Hematopoietic multipotent progenitor cell treated with erythropoietin and hydrocortisone succinate and interleukin-3 and kit ligand, for 6 days (in vitro differentiated cells): ENCODE data around the gene TMOD1.

Experiments
- DNase-seq: peaks from one replicate; pipeline ENCODE4 v3.0.0-alpha.2; 2015

The TMOD1 gene

DNA sequence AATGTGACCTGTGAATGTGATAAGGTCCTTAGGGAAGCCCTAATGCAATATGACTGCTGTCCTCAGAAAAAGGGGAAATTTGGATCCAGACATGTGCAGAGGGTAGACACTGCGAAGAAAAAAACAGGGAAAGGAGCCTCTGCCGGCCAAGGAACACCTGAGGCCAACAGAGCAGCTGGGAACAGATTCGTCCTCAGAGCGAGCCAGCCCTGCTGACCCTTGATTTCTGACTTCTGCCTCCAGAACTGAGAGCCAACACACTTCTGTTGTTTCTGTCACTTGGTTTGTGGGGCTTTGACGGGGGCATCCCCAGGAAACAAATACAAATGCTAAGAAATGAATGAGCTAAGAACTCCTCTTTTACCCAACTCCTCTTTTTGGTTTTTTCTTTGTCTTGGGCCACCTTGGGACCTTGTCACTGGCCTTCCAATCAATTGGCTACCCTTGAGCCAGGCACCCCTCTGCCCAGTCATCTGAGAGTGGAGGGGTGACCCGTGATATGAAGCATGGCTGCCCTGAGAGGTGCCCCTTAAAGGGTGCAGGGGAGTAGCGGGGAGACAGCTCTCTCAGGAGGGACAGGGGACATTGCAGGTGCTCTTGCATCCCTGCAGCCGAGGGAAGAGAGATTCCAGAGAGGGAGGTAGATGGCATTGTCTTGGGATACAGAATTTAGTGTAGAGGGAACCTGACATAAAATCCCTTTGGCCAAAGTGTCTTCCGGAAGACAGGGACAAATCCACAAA lies 16.9 kb downstream of the TMOD1 start:
- DNase-seq, result no peak

DNA sequence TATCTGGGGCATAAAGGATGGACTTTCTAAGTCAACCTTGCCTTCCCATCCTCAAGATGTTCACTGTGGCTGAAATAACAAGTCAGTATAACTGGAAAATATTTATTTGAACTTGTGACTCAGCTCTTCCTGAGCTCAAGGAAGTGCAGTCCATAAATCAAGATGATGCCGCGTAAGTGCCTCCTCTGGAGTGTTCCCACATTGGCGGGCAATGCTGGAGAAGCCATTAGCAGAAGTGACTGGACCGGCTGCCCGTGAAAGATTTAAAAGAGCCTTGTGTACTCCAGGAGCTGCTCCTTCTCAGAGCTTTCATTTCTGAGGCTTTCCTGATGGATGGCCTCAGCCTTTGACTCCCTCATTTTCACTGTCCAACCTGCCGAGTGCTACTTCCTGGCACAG lies 17.4 kb downstream of the TMOD1 start:
- peak; percentile 27 for DNase-seq

DNA sequence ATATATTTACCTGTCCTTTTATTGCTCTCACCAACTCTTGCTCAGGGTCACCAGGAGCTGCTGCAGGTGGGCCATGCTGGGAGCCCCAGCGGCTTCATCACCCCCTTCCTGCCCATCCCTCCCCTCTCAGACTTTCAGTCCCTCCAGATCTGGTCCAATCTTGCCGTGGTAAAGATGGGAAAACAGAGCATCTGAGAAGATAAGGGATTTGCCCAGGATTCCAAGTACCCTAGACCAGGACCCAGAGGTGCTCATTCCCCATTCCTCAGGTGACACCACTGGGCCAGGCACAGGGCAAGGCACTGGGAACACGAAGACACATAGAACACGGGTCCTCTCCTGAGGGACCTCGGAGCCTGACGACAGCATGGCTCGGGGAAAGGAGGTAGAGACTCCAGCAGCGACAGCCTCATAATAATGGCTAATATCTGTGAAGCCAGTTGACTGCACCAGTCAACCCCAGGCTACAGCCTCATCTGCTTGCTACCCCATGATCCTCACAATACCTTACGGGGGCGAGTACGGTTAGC lies 18.0 kb downstream of the TMOD1 start:
- no peak for DNase-seq

DNA sequence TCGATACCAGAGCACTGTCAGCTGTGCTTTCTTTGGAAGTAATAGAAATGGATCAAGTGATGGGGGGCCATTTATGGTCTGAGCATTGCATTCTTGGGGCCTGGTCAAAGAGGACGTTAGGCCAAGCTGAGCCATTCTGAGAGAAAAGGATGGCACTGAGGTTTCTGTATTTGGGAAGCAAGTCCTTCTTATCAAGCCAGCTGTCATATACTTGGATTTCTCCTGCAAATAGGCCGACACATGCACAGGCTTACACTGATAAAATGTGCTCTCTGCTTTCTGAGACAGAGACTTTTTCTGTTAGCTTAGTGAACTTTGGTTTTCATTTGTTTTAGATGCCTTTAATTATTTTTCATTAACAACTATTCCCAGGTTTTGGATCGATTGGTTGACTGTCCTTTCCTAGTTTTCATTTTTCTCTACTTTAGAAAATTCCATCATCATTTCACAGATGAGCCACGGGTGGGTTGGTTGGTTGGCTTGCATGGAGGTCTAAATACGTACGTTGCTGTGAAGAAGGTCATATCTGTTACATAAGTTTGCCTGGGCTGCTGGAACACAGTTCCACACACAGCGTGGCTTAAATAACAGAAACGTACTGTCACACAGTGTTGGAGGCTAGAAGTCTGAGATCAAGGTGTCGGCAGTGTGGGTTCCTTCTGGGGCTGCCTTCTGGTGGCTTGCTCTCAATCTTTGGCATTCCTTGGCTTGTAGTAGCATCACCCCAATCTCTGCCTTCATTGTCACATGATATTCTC lies 20.3 kb downstream of the TMOD1 start:
- DNase-seq, result no peak

DNA sequence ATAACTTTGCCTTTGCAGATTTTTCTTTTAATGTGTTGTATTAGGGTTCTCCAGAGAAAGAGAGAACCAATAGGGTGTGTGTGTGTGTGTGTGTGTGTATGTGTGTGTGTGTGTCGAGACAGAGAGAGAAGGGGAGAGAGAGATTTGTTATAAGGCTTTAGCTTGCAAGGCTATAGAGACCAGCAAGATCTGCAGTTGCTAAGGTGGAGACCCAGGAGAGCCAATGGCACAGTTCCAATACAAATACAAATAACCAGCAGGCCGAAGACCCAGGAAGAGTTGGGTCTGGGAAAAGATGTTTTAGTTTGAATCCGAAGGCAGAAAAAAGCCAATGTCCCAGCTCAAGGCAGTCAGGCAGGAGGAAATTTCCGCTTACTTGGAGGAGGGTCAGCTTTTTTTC lies 23.0 kb downstream of the TMOD1 start:
- DNase-seq, result no peak

DNA sequence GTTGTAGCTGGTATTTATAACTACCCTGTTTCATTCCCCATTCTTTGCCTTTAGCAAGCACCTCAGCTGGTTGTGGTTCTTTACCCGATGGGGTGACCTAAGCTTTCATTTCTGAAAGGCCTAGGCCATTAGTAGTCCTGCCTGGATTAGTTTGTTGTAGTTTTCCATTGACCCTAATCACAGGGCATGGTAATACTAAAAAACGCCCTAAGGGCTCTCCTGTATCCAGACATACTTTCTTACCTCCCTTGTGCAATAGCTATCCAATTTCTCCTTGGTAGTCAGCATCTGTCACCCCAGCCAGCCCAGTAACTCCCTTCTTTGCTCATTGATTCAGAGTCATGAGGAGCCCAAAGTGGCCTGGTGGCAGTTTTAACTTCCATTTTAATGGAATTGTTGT lies 24.0 kb downstream of the TMOD1 start:
- DNase-seq, result no peak

DNA sequence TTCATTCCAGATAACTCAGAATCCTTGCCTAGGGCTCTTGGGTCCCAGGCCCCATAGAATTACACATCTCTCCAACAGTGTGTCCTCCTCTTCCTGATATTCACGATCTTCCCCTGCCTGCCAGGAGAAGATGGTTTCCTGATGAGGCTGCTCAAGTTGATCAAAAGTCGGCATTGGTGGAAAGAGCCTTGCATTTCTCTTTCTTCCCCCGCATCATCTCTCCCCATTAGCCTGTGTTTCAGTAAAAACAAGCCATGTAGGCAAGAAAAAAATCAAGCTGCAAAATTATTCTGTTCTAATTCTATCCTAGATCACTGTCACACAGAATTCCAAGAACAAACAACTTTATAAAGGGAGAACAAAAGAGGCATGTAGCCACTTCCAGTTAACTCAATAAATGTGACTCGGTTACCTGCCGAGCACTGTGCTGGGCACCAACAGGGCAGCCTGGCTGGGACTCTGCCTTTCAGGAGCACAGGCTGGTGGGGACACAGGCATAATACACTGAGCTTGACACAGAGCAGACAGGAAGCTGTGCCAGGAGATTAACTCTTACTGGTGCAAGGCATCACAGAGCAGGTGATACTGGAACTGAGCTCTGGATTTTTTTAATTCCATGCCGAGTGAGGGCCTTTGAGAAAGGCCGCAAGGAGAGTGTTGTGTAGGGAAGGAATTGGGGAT lies 25.6 kb downstream of the TMOD1 start:
- DNase-seq, result no peak

DNA sequence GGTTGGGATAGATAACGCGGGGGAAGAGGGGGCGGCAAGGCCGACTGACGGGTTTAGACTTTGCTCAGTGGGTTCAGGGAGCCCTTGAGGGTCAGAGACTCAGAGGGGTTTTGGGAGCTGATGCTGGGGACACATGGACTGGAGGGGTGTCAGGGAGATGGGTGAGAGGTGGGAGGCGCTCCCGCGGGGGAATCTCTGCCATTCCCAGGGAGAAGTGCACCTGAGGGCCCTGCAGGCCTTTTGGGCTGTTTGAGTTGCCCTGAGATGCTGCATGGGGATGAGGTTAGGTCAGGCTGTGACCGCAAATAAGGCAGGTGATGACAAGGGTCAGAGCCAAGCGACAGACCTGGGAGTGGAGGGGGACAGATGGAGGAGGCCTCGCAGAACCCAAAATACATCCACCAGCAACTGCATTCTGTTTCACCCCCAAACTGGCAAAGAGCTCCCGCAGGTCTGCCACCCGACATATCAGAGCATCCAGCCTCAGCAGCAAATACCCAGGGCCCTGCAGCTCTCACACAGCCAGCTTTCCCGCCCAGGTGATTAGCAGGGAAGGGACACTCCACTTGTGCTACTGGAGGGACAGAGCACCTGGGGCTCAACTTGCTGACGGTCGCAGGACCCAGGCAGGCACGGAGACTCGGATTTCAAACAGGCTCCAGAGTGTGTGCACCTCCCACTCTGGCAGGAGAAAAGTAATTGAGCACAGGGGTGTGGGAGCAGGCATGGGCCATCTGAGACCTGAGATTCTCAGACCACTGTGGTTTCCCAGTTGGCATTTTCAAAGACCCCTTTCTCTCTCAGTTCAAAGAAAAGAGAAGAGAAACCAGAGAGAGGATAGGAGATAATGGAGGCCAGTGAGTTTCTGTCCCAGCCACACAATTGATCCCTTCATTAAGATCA lies 26.4 kb downstream of the TMOD1 start:
- DNase-seq, result no peak

DNA sequence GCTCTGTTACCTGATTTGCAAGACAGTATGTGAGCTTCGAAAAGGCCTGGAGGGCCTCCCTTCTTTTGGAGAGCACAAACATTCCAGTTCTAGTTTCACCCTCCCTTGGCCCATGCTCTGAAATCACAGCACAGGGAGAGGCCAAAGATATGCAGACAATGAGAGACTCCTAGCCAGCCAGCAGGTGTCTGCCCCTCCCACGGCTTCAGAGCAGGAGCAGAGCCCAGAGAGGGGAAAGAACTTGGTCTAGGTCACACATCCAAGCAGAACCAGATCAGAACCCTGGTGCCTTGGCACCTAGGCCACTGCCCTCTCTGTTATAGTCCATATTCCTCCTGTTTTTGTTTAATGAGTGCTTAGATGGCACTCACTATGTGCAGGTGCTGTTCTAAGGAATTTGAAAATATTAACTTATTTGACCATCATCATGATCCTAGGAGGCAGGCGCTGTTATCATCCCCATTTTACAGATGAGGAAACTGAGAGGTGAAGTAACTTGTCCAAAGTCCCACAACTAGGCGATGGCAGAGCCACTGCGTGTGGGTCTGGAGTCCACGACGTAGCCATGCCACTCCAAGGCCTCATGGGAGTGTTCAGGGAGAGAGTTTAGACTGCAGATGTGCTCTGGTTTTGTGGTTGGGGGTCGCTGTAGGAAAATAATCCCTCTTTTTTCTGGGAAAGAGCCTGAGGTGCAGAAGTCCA lies 27.2 kb downstream of the TMOD1 start:
- DNase-seq, result no peak

DNA sequence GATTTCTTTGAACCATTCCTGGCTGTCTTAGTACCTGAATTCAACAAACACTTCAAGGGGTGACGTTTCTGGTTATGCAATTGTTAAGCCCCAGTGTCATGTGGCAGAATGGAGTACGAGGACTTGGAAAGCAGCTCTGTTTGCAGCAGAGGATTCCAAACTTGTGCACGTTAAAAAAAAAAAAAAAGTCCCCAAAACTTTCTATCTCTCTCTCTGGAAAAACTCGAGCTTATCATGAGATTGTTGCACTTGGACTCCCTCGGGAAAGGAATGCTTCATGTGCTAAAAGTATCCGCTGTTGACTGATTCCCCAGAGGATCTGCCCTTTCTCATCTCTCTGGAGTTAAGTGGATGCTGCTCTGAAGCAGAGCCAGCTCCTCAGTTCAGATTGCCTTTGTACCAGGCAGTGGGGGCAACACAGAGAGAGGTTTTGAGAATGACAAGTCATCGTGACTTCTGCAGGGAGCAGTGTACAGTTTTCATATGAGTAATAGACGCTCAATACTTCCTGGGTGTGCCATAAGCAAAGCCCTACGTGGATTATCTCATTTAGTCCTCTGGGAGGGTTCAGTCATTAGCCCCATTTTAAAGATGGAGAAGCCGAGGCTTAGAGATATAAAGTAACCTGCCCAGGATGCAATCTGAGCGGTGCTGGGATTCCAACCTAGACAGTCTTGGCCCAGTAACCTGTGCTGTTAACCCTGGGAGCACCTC lies 28.1 kb downstream of the TMOD1 start:
- no peak for DNase-seq

DNA sequence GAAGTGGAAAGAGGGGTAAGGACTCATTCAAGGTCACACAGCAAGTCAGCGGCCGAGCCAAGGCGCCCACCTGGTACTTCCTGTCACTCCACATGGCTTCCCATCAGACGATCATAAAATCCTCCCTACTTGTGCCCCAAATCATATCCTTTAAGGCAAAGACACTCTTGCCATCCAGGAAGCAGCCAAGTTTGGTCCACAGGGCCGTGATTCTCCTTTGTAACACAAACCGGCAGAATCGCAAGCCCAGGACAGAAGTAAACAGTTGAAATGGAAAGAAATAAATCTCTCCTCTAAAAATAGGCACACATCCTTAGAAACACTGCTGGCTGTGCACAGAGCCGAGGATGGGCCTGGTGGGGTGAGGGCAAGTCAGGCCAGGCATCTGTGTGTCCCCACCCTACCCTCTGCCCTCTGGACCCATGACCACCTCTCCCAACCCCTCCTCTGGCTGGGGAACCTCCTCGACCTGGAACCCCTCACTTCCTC lies 30.5 kb downstream of the TMOD1 start:
- no peak for DNase-seq

DNA sequence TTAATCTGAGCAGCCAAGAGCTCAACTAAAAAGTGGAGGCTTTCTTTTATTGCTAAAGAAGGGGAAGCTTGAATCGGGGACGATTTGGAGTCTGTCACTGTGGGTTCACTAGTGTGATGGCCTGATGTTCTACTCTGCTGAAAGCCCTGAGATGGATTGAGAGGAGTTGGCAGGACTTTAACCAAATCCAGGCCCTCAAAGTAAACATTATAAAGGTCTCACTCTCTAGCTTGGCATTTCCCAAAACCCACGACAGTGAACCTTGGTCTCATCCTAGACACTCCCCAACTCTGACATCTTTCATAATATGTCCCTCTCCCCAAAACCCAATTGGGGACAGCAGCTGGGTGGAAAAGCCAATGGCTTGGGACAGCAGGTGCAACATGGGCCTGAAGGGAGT lies 32.7 kb downstream of the TMOD1 start:
- no peak for DNase-seq

DNA sequence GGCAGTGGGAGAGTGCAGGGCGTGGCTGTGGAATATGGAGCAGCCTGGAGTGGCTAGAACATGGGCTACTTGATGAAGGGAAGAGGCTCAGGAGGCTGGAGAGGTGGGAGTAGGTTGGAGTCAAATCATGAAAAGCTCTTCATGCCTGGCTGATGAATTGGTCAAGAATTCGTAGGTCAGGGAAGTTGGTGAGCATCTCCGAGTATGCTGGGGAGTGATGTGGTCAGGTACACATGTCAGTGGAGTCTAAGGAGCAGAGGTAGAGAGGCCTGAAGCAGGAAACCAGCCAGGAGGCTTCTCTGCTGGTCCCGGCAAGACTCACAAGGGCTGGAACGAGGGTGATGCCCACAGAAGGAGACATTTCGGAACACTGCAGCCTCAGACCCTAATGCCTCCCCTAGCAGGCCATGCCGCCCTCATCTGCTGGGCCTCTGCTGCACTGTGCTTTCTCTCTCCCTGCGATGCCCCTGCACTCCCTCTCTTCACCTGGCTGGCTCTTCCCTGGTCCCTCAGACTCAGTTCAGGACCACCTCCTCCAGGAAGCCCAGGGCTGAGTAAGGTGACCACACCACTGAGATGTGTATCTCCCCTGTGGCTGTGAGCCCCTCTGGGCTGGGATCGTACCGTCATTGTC lies 33.6 kb downstream of the TMOD1 start:
- DNase-seq, result no peak

DNA sequence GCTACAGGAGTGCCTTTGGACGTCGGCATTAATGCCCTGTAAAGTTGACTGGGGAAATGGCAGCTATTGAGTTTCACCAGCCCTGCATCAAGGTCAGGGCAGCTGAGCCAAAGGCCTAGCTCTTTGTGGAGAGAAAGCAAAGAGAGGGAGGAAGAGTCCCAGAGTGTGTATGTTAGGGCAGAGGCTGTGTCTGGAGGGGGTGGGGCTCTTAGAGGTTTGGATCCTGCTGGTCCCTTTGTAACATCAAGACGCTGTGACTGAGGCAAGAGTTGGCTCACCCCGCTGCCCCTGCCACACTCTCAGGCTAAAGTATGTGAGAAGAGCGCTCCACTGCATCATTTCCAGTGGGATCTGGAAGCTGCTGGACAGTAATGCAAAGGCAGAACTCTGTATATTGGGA lies 34.3 kb downstream of the TMOD1 start:
- no peak for DNase-seq

DNA sequence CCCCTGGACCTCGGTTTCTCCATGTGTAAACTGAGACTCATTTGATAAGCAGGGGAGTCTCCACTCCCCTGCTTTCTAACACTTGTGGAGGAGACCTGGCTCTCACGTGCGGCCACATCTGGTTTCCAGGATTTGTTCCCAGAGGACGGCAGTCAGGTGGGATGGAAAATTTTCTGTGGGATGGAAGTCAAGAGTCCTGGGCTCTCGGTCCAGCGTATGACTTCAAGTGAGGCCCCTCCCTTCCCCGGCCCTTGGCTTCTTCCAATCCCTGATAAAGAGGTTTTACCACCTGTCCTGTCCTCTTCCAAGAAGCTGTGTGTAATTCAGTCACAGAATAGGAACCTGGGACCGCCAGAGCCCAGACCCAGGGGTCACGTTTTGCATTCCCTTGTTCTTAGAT lies 35.0 kb downstream of the TMOD1 start:
- no peak for DNase-seq

DNA sequence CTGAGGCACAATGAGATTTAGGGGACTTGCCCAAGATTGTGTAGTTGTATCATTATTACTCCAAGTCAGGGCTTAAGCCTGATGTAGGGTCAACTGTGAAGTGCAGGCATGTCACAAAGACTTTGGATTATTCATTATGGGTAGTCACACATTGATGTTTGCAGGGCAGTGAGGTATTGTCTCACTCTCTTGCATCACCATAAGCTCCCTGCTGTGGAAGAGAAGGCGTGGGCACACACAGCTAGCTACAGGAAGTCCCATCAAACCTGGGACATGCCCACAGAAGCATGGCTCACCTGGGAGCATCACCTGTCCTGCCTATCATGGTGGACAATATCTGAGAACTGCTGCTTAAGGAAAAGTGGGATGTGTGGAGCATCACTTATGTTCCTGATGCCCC lies 42.1 kb downstream of the TMOD1 start:
- DNase-seq, result no peak

DNA sequence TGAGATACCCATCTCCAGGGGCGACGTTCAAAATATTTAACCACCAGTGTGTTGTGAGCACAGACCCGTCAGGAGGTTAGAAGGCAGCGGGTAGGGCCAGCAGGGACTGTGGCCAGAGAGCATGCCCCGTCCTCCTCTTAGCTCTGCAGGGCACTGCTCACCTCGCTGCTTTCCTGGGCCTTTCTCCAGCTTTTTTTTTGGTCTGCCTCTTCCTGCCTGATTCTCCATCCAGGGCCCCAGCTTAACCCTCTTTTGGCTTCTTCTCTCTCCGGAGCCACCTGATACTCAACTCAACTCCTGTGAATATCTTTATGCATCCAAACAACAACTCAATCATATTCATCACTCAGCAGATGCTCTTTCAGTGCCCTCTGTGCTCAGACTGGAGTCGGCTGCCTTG lies 44.0 kb downstream of the TMOD1 start:
- no peak for DNase-seq

DNA sequence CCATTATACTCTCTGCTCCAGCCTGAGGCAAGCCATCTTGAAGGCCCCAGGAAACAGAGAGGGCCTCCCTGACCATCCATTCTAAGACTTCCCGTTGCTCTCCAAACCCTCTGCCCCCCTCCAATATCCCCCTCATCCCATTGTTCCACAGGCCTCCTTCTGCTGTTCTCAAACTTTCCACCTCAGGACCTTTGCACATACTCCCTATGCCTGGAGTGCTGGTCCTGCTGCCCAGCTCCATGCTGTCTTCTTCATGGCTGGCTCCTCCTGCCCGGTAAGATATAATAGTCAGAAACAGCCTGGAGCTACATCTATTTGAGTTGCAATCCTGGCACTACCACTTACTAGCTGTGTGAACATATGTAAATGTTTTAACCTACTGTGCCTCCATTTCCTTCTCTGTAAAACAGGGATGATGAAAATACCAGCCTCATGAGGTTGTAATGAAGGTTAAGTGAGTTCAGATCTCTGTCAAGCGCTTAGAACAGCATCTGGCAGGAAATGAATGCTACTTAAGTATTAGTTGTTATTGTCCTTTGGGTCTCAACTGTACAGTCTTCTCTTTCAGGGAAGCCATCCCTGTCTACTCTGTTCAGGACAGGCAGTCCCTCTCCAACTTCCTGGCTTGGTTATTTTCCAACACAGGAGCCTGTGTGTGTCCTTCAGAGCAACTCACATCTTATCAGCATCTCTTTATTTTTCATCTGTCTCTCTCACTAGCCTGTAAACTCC lies 45.8 kb downstream of the TMOD1 start:
- DNase-seq, result no peak

DNA sequence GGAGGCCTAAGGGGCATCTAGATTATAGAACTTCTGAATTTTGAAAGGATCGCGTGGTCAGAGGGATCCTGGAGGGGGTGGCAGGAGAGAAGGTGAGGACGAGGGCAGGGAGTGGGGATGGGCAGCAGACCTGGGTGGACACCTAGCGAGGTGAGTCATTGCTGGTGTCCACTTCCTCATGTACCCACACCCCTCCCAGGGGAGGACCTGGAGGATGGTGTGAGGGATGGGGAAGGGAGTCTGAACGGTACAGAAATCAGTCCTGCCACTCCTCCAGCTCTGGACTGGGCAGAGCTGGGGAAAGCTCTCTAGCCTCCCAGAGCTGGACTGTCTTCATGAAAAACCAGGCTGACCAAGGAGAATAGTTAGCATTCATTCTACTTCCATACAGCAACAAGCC lies 46.9 kb downstream of the TMOD1 start:
- DNase-seq, result no peak
